Trophoblast cell (in vitro differentiated cells and primary cell): Measurements from ENCODE around the gene VTI1A.

Source experiments
- DNase-seq, 2 donors: peaks; one replicate each; pipeline ENCODE4 v3.0.0-alpha.2; 2016
- H2AFZ ChIP-seq: 2 replicates; pipeline ENCODE4 v1.6.1; 2013; ENCODE audit warnings: low read length, moderate library complexity, mild to moderate bottlenecking; ENCODE audit not compliant: insufficient read depth, poor library complexity
- H2AK5ac ChIP-seq: 2 replicates; pipeline ENCODE4 v1.6.1; 2013; ENCODE audit warnings: mild to moderate bottlenecking, low read length
- H2BK120ac ChIP-seq: 2 replicates; pipeline ENCODE4 v1.6.1; 2013; ENCODE audit warnings: low read length, mild to moderate bottlenecking, moderate library complexity; ENCODE audit not compliant: insufficient read depth, poor library complexity
- H2BK12ac ChIP-seq: 2 replicates; pipeline ENCODE4 v1.6.1; 2013; ENCODE audit warnings: mild to moderate bottlenecking, low read length, moderate library complexity
- H2BK5ac ChIP-seq: 2 replicates; pipeline ENCODE4 v1.6.1; 2013; ENCODE audit warnings: low read length, low read depth, moderate library complexity, mild to moderate bottlenecking; ENCODE audit not compliant: poor library complexity
- H3K14ac ChIP-seq: 2 replicates; pipeline ENCODE4 v1.6.1; 2013; ENCODE audit warnings: mild to moderate bottlenecking, low read length
- H3K18ac ChIP-seq: 2 replicates; pipeline ENCODE4 v1.6.1; 2013; ENCODE audit warnings: mild to moderate bottlenecking, low read length
- H3K23ac ChIP-seq: 2 replicates; pipeline ENCODE4 v1.6.1; 2013; ENCODE audit warnings: low read length
- H3K27ac ChIP-seq: 2 replicates; pipeline ENCODE4 v1.5.1; 2013; ENCODE audit warnings: low read depth, mild to moderate bottlenecking, inconsistent platforms, low read length, moderate library complexity
- H3K27me3 ChIP-seq: 2 replicates; pipeline ENCODE4 v1.6.1; 2013; ENCODE audit warnings: inconsistent platforms, mild to moderate bottlenecking, low read length, moderate library complexity; ENCODE audit not compliant: insufficient read depth
- H3K36me3 ChIP-seq, 2 experiments: 1 replicate in 1 of 2; 2 replicates in 1 of 2; pipeline ENCODE4 v1.6.1; 2013; ENCODE audit warnings: low read length in 2 of 2, mild to moderate bottlenecking in 2 of 2, moderate library complexity in 1 of 2; ENCODE audit not compliant: insufficient read depth in 2 of 2, control insufficient read depth in 1 of 2
- H3K4ac ChIP-seq: 2 replicates; pipeline ENCODE4 v1.6.1; 2013; ENCODE audit warnings: low read depth, mild to moderate bottlenecking, low read length, moderate library complexity
- H3K4me1 ChIP-seq, 2 experiments: 1 replicate in 1 of 2; 2 replicates in 1 of 2; pipeline ENCODE4 v1.6.1; 2013; ENCODE audit warnings: low read length in 2 of 2, mild to moderate bottlenecking in 2 of 2, moderate library complexity in 1 of 2; ENCODE audit not compliant: insufficient read depth in 2 of 2, control insufficient read depth in 1 of 2
- H3K4me2 ChIP-seq: 2 replicates; pipeline ENCODE4 v1.6.1; 2013; ENCODE audit warnings: inconsistent platforms, mild to moderate bottlenecking, low read length, moderate library complexity
- H3K4me3 ChIP-seq: 2 replicates; pipeline ENCODE4 v1.5.1; 2013; ENCODE audit warnings: mild to moderate bottlenecking, low read depth, low read length, inconsistent platforms
- H3K79me1 ChIP-seq: one replicate; pipeline ENCODE4 v1.6.1; 2013; ENCODE audit warnings: low read length
- H3K79me2 ChIP-seq: 2 replicates; pipeline ENCODE4 v1.6.1; 2013; ENCODE audit warnings: low read length, mild to moderate bottlenecking; ENCODE audit not compliant: control insufficient read depth, insufficient read depth, poor library complexity
- H3K9ac ChIP-seq: 2 replicates; pipeline ENCODE4 v1.6.1; 2013; ENCODE audit warnings: mild to moderate bottlenecking, low read length
- H3K9me3 ChIP-seq: 2 replicates; pipeline ENCODE4 v1.6.1; 2013; ENCODE audit warnings: low read depth, mild to moderate bottlenecking, control low read depth, inconsistent platforms, low read length; ENCODE audit not compliant: insufficient read depth
- H4K12ac ChIP-seq: 2 replicates; pipeline ENCODE4 v1.6.1; 2013; ENCODE audit warnings: low read depth, mild to moderate bottlenecking, low read length, moderate library complexity
- H4K8ac ChIP-seq: 2 replicates; pipeline ENCODE4 v1.6.1; 2013; ENCODE audit warnings: low read depth, mild to moderate bottlenecking, low read length, moderate library complexity
- H4K91ac ChIP-seq: one replicate; pipeline ENCODE4 v1.6.1; 2013; ENCODE audit warnings: low read depth, mild to moderate bottlenecking, low read length, moderate library complexity
- WGBS: extraction: QIAGEN DNeasy Blood & Tissue Kit; methylation state at CpG from one replicate; pipeline ENCODE4 v1.1.7; 2013; ENCODE audit warnings: missing lambda C conversion rate; ENCODE audit not compliant: insufficient read length, insufficient coverage; ENCODE audit errors: extremely low coverage; 5-methylcytosine and 5-hydroxymethylcytosine counted together

VTI1A gene

GRCh38 chr10:112564337-112564736, 117.3 kb downstream of the VTI1A start:
- no peak overlapping the region for H3K18ac ChIP-seq
- no peak overlapping the region for H3K14ac ChIP-seq
- no peak overlapping the region for H2AFZ ChIP-seq
- H3K27ac ChIP-seq, result no peak overlapping the region
- no peaks in the 10 kb centered on the region for H3K4me1 ChIP-seq
- H4K12ac ChIP-seq, result no peak overlapping the region
- H2AK5ac ChIP-seq, result no peak overlapping the region
- no peaks in the 10 kb centered on the region for H3K79me1 ChIP-seq
- H3K79me2 ChIP-seq, result no peaks in the 10 kb centered on the region
- DNase-seq, result no peak
- no peak overlapping the region for H2BK5ac ChIP-seq
- H3K36me3 ChIP-seq, result no peaks in the 10 kb centered on the region
- no peak overlapping the region for H3K4ac ChIP-seq
- no peak overlapping the region for H3K9ac ChIP-seq
- no peak overlapping the region for H2BK12ac ChIP-seq
- no peak overlapping the region for H4K8ac ChIP-seq
- WGBS, result no CpG with 5 or more reads among the region's 2 CpGs
- H3K27me3 ChIP-seq, result no peaks in the 10 kb centered on the region
- H3K23ac ChIP-seq, result no peak overlapping the region
- no peaks in the 10 kb centered on the region for H3K9me3 ChIP-seq
- no peak overlapping the region for H3K4me3 ChIP-seq
- no peak overlapping the region for H3K4me2 ChIP-seq
- no peak overlapping the region for H4K91ac ChIP-seq
- H2BK120ac ChIP-seq, result no peak overlapping the region

DNA sequence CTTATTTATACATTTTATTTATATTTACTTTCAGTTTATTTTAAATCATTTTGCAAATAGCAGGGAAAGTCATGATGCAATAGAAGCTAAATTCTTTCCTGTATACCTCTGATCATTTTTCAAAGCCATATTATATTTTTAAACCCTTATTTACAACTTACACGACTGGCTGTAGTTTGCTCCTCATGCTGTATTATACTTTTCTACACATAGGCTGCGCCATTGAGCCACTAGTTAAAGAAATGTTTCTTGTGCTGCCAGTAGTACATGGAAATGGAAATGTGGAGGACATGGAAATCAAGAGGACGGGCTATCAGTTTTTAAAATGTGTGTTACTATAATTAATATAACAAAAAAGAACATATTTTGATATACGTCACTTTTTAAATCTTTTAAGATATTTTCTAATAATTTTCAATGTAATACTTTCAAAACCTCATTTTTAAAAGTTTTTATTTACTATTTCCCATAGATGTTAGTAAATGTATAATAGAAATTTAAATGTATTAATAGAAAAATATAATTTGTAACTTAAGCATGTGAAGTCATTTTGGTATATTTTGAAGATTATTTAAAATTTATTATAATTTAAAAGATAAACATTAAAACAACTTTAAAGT, 118.5 kb downstream of the VTI1A start:
- H3K9me3 ChIP-seq, result no peaks in the 10 kb centered on the region
- H3K79me1 ChIP-seq, result no peaks in the 10 kb centered on the region
- H2AK5ac ChIP-seq, result no peak overlapping the region
- H4K12ac ChIP-seq, result no peak overlapping the region
- no peak overlapping the region for H2BK5ac ChIP-seq
- H2BK120ac ChIP-seq, result no peak overlapping the region
- no peaks in the 10 kb centered on the region for H3K79me2 ChIP-seq
- no peak overlapping the region for H3K27ac ChIP-seq
- no peak overlapping the region for H3K23ac ChIP-seq
- WGBS, result no CpG with 5 or more reads among the region's 4 CpGs
- DNase-seq, result peak; percentile 76 to 95
- H2BK12ac ChIP-seq, result no peak overlapping the region
- H3K14ac ChIP-seq, result no peak overlapping the region
- H3K18ac ChIP-seq, result no peak overlapping the region
- H3K4me1 ChIP-seq, result no peaks in the 10 kb centered on the region
- H3K4ac ChIP-seq, result no peak overlapping the region
- H2AFZ ChIP-seq, result no peak overlapping the region
- no peak overlapping the region for H3K4me2 ChIP-seq
- no peak overlapping the region for H3K4me3 ChIP-seq
- no peak overlapping the region for H4K8ac ChIP-seq
- no peak overlapping the region for H3K9ac ChIP-seq
- H3K36me3 ChIP-seq, result no peaks in the 10 kb centered on the region
- H3K27me3 ChIP-seq, result no peaks in the 10 kb centered on the region
- H4K91ac ChIP-seq, result no peak overlapping the region

DNA sequence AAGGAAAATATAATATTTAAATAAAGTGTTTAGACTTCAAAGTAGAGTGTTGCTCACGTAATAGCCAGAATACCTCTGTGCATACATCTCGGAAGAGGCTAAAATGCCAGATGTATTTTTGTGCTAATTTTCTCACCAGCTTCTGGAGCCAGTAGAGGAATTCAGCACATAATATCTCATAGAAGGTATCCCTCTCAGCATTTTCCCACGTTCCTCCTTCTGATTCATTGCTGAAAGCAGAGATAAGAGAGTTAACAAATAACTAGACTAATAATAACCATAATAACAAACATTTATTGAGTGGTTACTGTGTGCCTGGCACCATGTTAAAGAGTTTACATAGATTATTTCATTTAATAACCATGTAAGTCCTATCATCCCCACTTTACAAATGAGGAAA, 123.6 kb downstream of the VTI1A start:
- Histone ChIP-seq H3K36me3 (no peaks in the 10 kb centered on the region), H3K9ac (no peak overlapping the region), H3K4me3 (no peak overlapping the region), H4K91ac (no peak overlapping the region), H4K12ac (no peak overlapping the region), H3K9me3 (no peaks in the 10 kb centered on the region), H3K27ac (no peak overlapping the region), H3K4ac (no peak overlapping the region), H3K23ac (no peak overlapping the region), H2BK5ac (no peak overlapping the region), H3K4me1 (no peaks in the 10 kb centered on the region), H3K27me3 (no peaks in the 10 kb centered on the region), H2BK12ac (no peak overlapping the region), H3K14ac (no peak overlapping the region), H3K79me2 (no peaks in the 10 kb centered on the region), H3K4me2 (no peak overlapping the region), H4K8ac (no peak overlapping the region), H2BK120ac (no peak overlapping the region), H2AFZ (no peak overlapping the region), H3K79me1 (no peaks in the 10 kb centered on the region), H3K18ac (no peak overlapping the region), H2AK5ac (no peak overlapping the region)
- no CpG with 5 or more reads among the region's 3 CpGs for WGBS
- DNase-seq, result peak; percentile 30 to 60

DNA sequence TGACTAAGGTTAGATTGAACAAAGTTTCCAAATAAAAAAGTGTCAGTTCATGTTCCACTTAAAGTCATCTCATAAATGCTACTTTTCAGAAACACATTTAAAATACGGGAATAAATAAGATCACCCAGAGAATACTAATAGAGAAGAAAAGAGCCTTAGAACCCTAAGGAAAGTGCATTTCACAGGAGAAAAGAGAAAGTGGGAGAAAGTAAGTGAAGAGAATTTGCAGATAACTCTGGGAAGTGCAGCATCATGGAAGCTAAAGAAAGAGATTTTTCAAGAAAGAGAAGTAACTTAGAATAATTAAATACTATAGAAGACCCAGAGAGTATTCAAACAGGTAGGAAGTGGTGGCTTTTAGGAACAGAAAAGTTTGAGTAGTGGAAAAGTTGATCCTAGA, 132.6 kb downstream of the VTI1A start:
- Histone ChIP-seq H3K4ac (no peak overlapping the region), H2AK5ac (no peak overlapping the region), H3K23ac (no peak overlapping the region), H3K9me3 (no peaks in the 10 kb centered on the region), H3K9ac (no peak overlapping the region), H3K27me3 (no peaks in the 10 kb centered on the region), H3K4me2 (no peak overlapping the region), H2BK12ac (no peak overlapping the region), H3K4me1 (peaks cover 3% of the 10 kb centered on the region in 2 experiments), H2AFZ (no peak overlapping the region), H3K79me2 (no peaks in the 10 kb centered on the region), H2BK5ac (no peak overlapping the region), H3K14ac (no peak overlapping the region), H3K79me1 (no peaks in the 10 kb centered on the region), H2BK120ac (no peak overlapping the region), H4K8ac (no peak overlapping the region), H3K36me3 (no peaks in the 10 kb centered on the region), H3K18ac (no peak overlapping the region), H4K12ac (no peak overlapping the region), H4K91ac (no peak overlapping the region), H3K4me3 (no peak overlapping the region), H3K27ac (no peak overlapping the region)
- no peak for DNase-seq
- WGBS, result no CpG with 5 or more reads among the region's 1 CpG
